H54 (cell line): ENCODE data around the gene NAPSA.

Source experiments
- DNase-seq: peaks from one replicate; pipeline ENCODE4 v3.0.0; 2011; ENCODE audit warnings: low spot score, mixed read lengths; ENCODE audit not compliant: insufficient read length
- FAIRE-seq: peaks from 3 replicates; lab custom pipeline; 2011; peaks lifted over from hg19 to GRCh38; lab: Jason Lieb, UNC
- POLR2A ChIP-seq: IDR thresholded peaks from 2 replicates; pipeline ENCODE4 v1.6.1; 2011; ENCODE audit warnings: low read depth, mild to moderate bottlenecking, low read length

The NAPSA gene

DNA sequence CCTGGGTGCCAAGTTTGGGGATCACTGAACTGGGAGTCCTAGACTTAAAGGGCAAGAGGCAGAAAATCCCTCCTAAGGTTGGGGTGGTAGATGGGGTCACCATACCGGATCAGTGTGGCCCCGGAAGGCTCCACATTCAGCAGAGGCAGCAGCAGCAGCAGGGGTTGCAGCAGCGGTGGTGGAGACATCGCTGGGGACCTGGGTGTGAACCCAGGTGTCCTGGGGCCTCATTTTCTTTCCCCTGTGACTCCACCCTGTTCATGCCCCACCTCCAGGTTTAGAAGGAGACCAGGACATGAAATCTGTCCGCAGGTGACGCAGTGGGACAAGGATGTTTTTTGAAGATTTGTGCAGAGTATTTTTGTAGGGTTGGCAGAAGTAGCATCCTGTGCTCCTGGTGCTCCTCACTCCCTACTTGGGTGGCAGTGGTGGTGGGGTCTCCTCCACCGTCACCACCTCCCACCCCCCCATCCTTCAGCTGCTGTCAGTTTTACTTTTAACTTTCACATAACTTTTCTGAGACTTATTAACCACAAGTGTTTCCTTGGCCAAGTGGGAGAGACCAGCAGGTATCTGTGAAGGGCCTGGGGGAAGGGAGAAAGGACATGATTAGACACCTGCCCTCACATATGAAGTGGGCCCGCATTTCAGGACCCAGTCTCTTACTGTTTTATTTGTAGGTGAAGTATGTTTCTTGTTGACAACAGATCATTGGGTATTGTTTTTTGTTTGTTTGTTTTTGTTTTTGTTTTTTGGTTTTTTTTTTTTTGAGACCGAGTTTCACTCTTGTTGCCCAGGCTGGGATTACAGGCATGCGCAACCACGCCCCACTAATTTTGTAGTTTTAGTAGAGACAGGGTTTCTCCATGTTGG is at the start of gene NAPSA:
TSS of gene NAPSA (minus strand) at position 206 of the 873 bp plus-strand sequence. CDS start at position 188, 18 bp downstream.
- no peak for DNase-seq
- TF ChIP-seq POLR2A, result no peak
- FAIRE-seq, result no peak

DNA sequence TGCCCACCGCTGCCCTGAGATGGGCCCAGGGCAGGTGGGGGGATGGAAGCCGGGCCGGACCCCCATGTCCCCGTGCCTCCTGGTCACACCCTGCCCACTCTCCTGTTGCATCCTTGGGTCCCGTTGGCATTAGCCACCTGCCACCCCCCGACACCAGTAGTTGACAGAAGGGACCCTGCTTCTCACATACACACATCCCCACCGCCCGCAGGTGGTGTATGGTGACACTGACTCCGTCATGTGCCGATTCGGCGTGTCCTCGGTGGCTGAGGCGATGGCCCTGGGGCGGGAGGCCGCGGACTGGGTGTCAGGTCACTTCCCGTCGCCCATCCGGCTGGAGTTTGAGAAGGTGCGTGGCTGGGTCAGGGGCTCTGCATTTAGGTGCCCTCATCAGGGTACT is 48.1 kb upstream of the NAPSA start:
- FAIRE-seq, result no peak
- no peak for TF ChIP-seq POLR2A

DNA sequence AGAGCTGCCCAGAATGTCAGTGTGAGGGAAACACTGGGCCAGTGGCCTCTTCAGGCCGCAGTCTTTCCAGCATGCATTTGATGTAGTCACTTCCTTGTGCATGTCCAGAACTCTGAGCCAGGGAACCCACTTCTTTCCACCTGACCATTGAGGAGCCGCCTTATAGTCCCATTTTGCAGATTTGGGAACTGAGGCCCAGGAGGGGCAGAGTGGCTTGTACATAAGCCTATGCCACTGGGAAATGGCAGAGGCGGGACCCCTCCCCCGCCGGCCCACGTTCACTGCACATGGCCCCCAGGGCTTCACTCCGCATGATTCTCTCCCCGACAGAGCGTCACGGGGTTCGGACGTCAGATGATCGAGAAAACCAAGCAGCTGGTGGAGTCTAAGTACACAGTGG is 47.7 kb upstream of the NAPSA start:
- DNase-seq, result no peak
- TF ChIP-seq POLR2A, result no peak
- FAIRE-seq, result no peak

More for the DNA sequence above, 48.1 kb upstream of the NAPSA start:
- DNase-seq, result no peak

DNA sequence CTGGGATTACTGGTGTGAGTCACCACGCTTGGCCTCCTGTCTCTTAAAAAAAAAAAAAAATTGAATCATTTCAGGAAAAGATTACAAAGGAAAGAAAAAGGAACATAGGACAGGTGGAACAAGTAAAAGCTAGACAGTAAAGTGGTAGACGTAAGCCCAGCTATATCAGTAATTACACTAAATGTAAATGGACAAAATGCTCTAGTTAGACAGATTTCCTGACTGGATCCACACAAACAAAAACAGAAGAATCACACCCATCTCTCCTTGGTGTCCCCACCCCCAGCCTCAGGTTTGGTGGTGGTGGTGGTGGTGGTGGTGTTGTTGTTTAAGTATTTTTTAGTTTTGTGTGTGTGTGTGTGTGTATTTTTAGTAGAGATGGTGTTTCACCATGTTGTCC is 47.0 kb upstream of the NAPSA start:
- FAIRE-seq (no peak), DNase-seq (no peak)

DNA sequence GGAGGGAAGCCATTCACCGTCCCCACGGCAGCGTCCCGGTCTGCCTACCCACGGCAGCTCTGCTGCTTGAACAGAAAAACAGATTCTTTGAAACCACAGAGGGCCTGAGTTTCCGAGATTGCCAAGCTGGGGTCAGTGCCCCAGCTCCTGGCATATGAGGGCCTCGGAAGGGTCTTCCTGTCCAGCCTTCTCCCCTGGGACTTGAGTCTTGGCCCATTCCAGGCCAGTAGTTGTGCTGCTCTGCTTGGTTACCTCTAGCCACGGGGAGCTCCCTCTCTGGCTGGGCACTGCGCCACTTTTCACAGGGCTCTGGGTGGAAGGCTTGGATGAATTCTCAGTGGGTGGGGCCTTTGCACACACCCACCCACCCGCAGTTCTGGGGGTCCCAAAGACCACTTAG is 44.7 kb upstream of the NAPSA start:
- FAIRE-seq (no peak), DNase-seq (no peak)
- no peak for TF ChIP-seq POLR2A

More for the DNA sequence above, 47.0 kb upstream of the NAPSA start:
- no peak for TF ChIP-seq POLR2A

DNA sequence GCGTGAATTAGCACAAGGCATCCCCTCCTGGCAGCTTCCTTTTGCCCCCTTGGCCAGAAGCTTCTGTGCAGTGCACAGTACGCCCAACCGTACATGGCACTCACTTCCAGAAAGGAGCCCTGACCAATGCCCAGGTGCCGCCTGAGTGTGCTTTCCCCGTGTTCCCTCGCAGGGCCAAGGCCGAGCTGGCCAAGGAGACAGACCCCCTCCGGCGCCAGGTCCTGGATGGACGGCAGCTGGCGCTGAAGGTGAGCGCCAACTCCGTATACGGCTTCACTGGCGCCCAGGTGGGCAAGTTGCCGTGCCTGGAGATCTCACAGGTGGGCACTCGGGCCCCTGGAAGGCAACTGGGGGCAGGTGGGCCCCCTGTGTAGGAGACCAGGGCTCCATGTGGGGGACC is 43.9 kb upstream of the NAPSA start:
- DNase-seq (no peak), FAIRE-seq (no peak)
- no peak for TF ChIP-seq POLR2A

DNA sequence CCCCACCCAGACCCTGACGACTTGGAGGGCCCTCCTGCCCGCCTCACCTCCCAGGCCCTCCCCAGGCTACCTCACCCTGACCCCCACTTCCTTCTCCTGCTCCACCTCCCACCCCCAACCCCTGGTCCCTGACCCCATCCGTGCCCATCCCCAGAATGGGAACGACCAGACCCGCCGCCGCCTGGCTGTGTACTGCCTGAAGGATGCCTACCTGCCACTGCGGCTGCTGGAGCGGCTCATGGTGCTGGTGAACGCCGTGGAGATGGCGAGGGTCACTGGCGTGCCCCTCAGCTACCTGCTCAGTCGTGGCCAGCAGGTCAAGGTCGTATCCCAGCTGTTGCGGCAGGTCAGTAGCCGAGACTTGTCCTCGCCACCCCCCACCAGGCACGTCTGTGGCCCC is 41.4 kb upstream of the NAPSA start:
- no peak for TF ChIP-seq POLR2A
- FAIRE-seq, result no peak

DNA sequence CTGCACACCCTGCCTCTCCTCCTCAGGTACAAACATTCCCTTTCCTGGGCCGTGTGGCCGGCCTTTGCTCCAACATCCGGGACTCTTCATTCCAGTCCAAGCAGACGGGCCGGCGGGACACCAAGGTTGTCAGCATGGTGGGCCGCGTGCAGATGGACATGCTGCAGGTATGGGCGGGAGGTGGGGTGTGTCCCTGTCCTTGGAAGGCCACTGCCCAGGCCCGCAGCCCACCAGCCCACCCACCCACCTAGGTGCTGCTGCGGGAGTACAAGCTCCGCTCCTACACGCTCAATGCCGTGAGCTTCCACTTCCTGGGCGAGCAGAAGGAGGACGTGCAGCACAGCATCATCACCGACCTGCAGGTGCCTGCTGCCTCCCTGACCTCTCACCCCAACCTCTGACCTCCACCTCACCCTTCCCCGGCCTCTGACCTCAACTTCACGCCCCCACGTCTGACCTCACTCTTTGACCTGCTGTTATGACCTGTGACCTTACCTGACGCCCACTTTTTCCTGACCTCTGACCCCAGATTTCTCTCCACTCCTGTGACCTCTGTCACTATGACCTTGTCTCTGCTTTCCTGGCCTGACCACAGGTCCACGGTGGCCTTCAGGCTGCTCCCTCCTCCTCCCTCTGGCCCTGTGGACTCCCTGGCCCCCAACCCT is 40.8 kb upstream of the NAPSA start:
- DNase-seq (no peak), FAIRE-seq (no peak)
- TF ChIP-seq POLR2A, result no peak

More for the DNA sequence above, 41.4 kb upstream of the NAPSA start:
- DNase-seq, result no peak

DNA sequence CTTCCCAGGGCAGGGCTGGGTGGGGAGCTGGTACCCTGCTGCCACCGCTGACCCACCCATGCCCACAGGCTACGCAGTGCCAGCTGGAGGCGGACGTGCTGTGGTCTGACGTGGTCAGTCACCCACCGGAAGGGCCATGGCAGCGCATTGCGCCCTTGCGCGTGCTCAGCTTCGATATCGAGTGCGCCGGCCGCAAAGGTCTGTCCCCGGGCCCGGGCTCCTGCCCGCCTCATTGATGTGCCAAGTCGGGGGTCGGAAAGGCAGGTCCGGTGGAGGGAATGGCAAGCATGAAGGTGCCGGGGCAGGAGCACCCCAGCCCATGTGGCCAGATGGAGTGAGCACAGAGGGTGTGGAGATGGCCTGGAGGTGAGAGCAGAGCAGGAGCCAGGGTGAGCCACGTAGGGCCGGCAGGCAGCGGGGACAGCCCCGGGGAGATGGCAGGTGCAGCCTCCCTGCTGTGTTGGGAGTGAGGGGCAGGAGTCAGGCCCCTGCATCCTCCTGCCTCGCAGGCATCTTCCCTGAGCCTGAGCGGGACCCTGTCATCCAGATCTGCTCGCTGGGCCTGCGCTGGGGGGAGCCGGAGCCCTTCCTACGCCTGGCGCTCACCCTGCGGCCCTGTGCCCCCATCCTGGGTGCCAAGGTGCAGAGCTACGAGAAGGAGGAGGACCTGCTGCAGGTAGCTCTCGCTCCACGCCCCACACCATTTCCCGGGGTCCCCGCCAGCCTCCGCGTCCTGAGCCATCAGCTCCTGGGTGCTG is 37.3 kb upstream of the NAPSA start:
- no peak for FAIRE-seq
- no peak for DNase-seq
- TF ChIP-seq POLR2A, result no peak

DNA sequence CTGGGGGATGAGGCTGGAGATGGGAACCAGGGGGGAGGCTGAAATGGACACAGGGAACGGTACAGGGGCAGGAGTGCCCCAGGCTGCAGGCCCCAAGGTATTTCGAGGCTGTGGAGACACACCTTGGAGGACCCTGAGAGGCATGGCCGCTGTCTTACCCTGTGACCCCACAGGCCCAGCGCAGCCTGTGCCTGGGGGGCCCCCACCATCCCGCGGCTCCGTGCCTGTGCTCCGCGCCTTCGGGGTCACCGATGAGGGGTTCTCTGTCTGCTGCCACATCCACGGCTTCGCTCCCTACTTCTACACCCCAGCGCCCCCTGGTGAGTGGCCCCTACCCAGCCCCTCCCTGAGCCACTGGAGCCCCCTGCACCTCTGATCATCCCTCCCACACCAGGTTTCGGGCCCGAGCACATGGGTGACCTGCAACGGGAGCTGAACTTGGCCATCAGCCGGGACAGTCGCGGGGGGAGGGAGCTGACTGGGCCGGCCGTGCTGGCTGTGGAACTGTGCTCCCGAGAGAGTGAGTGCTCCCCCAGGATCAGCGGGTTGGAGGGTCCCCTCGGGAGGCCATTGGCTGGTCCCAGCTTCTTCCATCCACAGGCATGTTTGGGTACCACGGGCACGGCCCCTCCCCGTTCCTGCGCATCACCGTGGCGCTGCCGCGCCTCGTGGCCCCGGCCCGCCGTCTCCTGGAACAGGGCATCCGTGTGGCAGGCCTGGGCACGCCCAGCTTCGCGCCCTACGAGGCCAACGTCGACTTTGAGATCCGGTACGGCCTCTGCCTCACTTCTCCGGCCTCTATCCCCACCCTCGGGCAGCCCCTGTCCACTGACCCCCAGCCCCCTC is 36.4 kb upstream of the NAPSA start:
- no peak for FAIRE-seq
- no peak for DNase-seq
- TF ChIP-seq POLR2A, result no peak

DNA sequence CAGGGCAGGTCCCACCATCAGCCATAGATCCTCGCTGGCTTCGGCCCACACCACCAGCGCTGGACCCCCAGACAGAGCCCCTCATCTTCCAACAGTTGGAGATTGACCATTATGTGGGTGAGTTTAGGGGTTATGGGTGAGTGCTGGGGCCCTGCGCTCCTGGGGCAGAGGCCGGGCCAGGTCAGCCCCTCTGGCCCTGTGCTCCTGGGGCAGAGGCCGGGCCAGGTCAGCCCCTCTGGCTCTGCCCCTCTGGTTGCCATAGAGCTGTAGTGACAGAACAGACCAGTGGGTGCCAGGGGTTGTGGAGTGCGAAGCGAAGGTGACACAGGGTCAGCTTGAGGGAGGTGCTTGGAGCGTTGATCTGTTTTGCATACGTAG is 33.9 kb upstream of the NAPSA start:
- TF ChIP-seq POLR2A, result no peak
- DNase-seq (no peak), FAIRE-seq (no peak)

DNA sequence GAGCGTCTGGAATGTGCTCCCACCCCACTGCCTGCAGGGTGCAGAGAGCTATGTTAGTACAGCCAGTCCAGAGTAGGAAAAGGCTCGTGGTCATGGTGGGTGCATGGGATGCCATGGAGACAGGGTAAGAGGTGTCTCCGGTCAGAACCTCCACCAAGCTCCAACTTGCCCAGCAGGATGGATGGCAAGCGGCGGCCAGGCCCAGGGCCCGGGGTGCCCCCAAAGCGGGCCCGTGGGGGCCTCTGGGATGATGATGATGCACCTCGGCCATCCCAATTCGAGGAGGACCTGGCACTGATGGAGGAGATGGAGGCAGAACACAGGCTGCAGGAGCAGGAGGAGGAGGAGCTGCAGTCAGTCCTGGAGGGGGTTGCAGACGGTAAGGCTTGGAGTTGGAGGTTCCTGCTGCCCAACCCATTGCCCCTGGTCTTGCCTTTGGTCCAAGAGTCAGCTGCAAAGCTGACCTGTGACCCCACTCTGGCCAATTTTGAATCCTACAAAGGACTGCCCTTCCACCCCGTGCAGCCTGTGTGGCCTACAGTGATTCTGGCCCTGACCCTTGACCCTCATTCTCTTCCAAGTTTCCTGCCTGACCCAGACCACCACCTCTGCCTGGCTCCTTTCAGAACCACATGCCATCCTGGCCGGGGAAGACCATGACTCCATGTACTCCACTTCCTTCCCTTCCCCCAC is 33.4 kb upstream of the NAPSA start:
- DNase-seq, result no peak
- FAIRE-seq, result no peak
- no peak for TF ChIP-seq POLR2A

DNA sequence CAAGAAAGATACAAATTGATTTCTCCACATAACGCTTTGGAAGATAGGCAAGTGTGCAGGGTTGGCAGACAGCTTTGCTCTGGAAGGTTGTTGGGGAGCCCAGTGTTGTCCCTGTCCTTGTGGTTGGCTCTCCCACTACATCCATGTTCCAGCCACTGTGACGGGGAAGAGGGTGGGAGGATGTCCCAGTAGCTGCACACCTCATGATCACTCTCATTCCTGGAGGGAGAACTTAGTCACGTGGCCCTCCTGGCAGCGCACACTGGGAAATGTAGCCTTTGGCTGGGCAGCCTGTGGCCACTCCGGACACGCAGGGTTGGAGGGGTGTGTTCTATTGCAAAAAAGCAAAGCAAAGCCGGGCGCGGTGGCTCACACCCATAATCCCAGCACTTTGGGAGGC is 28.6 kb upstream of the NAPSA start:
- DNase-seq (no peak), FAIRE-seq (no peak)
- TF ChIP-seq POLR2A, result no peak

DNA sequence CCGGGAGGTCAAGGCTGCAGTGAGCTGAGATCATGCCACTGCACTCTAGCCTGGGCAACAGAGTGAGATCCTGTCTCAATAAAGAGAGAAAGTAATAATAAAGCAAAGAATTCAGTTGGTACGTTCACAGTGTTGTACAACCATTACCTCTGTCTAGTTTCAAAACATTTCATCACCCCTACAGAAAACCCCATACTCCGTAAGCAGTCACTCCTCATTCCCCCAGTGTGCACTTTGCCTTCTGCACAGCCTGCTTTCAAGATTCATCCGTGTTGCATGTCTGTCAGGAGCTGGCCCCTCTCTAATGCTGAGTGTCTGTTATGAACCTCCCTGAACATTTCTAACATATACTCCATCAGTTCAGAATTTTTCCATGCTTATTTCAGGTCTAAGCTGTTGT is 28.1 kb upstream of the NAPSA start:
- FAIRE-seq (no peak), DNase-seq (no peak)
- TF ChIP-seq POLR2A, result no peak
